Superior temporal gyrus (tissue), 1 donor: ENCODE data around the gene ARSG.
"Not testable (repeated sequence)": the region's sequence is repeated elsewhere in the genome, so short reads cannot be mapped to it uniquely, and the experiment has no call there.

Source experiments
- DNase-seq: peaks from one replicate; pipeline ENCODE4 v3.0.0-alpha.2; 2016; ENCODE audit errors: extremely low spot score

ARSG gene

GRCh38 chr17:68328676-68329075 is 37.4 kb downstream of the ARSG start:
- DNase-seq, result no peak

- no peak for DNase-seq
These were observed 38.0 kb downstream of the ARSG start for GRCh38 chr17:68329331-68329730.

DNA sequence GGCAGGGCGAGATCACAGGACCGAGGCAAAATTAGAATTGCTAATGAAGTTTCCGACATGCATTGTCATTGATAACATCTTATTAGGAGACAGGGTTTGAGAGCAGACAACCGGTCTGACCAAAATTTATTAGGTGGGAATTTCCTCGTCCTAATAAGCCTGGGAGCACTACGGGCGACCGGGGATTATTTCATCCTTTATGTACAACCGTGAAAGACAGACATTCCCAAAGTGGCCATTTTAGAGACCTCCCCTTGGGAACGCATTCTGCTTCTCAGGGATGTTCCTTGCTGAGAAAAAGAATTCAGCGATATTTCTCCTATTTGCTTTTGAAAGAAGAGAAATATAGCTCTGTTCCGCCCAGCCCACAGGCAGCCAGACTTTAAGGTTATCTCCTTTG is 40.6 kb downstream of the ARSG start:
- not testable (repeated sequence) for DNase-seq

DNA sequence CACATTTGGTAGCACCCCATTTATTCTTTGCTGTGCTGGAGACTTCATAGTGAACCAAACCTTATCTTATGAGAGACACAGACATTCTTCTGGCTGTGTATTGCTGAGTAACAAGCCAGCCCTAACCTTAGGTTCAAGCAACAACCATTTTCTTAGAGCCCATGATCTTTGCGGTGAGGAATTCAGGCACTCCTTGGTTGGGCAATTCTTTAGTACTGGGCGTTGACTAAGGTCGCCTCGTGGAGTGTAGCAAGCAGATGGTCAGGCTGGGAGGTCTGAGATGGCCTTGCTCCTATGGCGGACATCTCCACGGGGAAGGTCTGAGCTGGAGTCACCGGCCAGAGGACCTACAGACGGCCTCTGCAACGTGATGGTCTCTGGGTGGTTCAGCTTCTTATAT is 43.1 kb downstream of the ARSG start:
- DNase-seq, result no peak

DNA sequence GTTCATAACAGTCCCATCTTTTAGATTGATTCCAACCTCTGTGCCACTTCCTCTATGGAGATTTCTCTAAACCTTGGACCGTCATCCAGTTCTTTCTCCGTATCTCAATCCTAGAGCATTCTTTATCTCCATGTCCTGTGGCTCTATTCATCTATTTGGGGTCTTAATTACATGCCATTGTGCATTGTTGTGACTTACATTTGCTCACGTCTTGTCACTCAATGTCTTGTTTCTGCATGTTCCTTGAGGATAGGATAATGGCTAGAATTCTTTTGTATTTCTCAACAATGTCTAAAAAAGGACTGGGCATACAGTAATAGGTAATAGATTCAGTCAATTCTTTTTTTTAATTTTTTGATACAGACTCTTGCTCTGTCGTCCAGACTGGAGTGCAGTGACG is 50.2 kb downstream of the ARSG start:
- DNase-seq, result no peak

DNA sequence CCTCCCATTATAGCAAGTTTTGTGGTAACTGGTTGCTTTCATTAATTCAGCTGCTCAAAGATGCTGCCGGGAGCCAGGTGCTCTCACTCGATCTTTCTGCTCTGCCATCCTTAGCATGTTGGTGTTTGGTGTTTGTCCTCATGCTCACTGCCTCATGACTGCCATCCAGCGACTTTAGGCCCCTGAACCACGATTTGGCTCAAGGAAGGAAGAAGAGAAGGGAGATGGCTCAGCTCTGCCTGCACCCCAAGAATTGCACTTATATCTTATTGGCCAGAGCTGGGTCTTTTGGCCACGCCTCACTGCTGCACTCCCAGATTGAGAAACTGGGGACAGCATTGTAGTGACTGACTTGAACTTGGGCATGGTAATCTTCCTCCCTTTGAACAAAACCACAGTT is 52.7 kb downstream of the ARSG start:
- DNase-seq, result no peak

DNA sequence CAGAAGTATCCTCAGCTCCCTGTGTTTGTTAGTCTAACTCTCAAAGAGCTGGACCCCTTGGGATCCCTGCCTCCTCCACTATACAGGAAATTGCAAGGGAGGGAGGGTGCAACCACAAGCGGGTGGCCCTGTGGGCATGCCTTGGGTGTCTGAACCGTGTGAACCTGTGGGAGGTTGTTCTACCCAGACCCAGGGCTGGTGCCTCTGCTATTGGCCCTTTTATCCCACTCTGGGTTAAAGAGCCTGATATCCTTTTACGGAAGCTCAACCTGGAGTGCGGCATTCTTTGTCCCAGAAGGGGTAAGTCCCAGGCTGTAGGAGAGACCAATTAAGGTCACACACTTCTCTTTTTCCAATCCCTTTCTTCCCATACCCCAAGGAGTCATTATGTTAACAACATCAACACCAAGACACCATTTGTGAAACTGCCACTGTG is 53.4 kb downstream of the ARSG start:
- no peak for DNase-seq

DNA sequence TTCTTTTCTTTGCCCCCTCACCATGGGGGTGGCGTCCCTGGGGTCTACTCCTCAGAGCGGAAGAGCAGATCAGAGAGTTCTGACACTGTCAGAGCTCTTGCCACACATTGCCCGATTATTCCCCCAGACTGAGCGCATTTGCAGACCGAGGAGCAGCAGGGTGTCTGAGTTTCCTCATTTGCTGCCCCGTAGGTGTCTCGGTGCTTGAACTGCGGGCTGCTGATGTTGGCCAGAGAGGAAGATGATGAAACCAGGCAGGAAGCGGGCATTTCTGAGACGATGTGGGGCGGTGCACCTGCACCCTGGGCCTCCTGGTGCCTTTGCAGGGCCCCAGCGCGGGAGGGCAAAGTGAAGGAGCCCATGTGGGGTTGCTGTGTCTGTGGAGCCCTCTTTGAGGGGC is 55.2 kb downstream of the ARSG start:
- DNase-seq, result no peak

GRCh38 chr17:68347380-68347779 is 56.1 kb downstream of the ARSG start:
- no peak for DNase-seq

DNA sequence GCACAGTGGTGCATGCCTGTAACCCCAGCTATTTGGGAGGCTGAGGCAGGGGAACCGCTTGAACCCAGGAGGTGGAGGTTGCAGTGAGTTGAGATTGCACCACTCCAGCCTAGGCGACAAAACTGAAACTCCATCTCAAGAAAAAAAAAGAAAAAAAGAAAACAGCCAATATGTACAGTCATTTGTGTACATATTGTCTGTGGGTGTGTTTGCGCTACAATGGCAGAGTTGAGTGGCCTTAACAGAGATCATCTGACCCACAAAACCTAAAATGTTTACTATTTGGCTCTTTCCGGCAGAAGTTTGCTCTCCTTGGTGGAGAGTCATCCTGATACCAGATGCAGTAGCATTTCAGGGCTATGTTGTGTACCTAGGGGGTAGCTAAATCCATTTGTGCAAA is 57.9 kb downstream of the ARSG start:
- DNase-seq, result no peak

- DNase-seq, result no peak
These were observed 60.1 kb downstream of the ARSG start for GRCh38 chr17:68351395-68351794.

- DNase-seq, result no peak
These were observed 60.7 kb downstream of the ARSG start for GRCh38 chr17:68352041-68352440.

- not testable (repeated sequence) for DNase-seq
These were observed 61.4 kb downstream of the ARSG start for GRCh38 chr17:68352671-68353070.

GRCh38 chr17:68353111-68353521 is 61.8 kb downstream of the ARSG start:
- no peak for DNase-seq

- not testable (repeated sequence) for DNase-seq
These were observed 63.0 kb downstream of the ARSG start for GRCh38 chr17:68354311-68354710.

DNA sequence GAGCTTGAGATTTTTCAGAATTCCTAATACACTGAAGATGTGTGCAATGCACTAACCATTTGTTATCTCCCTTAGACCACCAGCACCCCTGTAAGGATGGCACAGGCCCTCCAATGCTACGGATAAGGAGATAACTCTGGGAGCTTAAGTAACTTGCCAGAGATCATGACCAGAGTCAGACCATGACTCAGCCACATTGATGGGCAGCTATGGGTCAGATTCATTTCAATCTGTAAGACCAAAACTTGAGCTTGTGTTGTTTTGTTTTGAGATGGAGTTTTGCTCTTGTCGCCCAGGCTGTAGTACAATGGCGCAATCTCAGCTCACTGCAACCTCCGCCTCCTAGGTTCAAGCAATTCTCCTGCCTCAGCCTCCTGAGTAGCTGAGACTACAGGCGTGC is 63.8 kb downstream of the ARSG start:
- not testable (repeated sequence) for DNase-seq

DNA sequence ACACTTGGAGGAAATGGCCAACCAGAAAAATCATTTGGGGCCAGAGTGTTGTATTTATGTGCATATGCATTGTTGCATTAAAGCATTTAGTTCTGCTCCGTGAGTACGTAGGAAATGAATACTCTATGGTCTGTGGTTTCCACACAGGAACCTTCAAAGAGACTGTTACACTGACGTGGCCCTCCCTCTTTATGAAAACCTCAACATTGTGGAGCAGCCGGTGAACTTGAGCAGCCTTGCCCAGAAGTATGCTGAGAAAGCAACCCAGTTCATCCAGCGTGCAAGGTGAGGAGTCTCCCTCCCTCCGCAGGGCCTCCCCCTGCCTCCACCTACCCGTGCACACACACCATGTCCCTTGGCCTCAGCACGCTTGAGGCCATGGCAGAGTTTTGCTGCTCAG is 65.2 kb downstream of the ARSG start:
- no peak for DNase-seq

GRCh38 chr17:68356949-68357455 is 65.7 kb downstream of the ARSG start:
- DNase-seq, result no peak

- DNase-seq, result no peak
These were observed 66.6 kb downstream of the ARSG start for GRCh38 chr17:68357886-68358285.

- no peak for DNase-seq
These were observed 68.7 kb downstream of the ARSG start for GRCh38 chr17:68359791-68360535.

DNA sequence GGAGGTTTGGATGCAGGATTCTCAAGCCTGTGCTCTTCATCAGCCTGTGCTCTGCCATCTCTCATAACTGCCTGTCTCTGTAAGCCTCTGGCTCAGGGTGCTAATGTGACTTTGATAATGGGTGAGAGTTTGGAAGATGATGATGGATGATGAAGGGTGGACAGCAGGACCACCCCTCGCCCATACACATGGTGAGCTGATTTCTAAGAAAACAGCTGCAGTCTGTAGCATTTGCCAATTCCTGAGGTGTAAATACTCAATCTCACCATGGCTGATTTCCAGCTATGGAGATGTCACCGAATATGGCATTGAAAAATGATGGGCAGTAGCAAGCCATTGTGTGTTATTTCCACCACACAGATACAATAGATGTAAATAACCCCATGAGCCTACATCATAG is 74.2 kb downstream of the ARSG start:
- no peak for DNase-seq

- no peak for DNase-seq
These were observed 77.1 kb downstream of the ARSG start for GRCh38 chr17:68368387-68368786.

DNA sequence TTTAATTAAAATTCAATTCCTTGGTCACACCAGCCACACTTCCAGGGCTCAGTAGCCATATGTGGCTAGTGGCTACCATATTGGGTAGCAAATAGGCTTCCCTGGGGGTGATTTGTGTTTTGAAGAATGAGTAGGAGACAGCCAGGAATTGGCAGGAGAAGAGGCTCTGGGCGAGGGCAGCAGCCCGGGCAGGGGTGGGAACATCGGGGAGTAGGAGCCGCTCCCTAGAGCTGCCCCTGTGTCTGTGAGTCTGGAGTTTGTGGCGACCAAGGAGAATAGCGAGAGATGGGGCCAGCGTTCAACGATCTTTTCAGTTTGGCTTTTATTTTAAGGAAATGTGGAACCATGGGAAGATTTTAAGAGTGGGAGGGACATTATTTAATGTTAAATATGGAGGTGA is 84.3 kb downstream of the ARSG start:
- no peak for DNase-seq

DNA sequence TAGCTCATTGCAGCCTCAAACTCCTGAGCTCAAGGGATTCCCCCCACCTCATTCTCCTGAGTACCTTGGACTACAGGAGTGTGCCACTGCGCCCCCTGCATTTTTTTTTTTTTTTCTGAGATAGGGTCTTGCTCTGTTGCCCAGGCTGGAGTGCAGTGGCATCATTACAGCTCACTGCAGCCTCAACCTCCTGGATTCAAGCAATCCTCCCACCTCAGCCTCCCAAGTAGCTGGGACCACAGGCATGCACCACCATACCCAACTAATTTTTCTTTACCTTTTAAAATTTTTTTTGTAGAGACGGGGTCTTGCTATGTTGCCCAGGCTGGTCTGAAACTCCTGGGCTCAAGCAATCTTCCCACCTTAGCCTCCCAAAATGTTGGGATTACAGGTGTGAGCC is 84.9 kb downstream of the ARSG start:
- not testable (repeated sequence) for DNase-seq
